ACC112 (cell line): ENCODE measurements around the gene RFX3.

Source experiments
- H2AFZ ChIP-seq: fragments of 200-600 bp; sonication (generic); one replicate; pipeline ENCODE4 v1.6.0; 2017; ENCODE audit warnings: antibody characterized with exemption, low read length; ENCODE audit not compliant: unreplicated experiment
- H3K27ac ChIP-seq: fragments of 200-600 bp; sonication (generic); 2 replicates; pipeline ENCODE4 v1.5.1; 2014; ENCODE audit warnings: low read depth, mild to moderate bottlenecking, antibody characterized with exemption, low read length, moderate library complexity
- H3K27me3 ChIP-seq: fragments of 200-600 bp; sonication (generic); 2 replicates; pipeline ENCODE4 v1.6.1; 2014; ENCODE audit warnings: mild to moderate bottlenecking, antibody characterized with exemption, low read length, moderate library complexity, mixed read lengths; ENCODE audit not compliant: insufficient read depth
- H3K36me3 ChIP-seq: fragments of 200-600 bp; sonication (generic); 2 replicates; pipeline ENCODE4 v1.6.1; 2016; ENCODE audit warnings: mild to moderate bottlenecking, antibody characterized with exemption, low read length, moderate library complexity, mixed read lengths; ENCODE audit not compliant: insufficient read depth
- H3K4me1 ChIP-seq: fragments of 200-600 bp; sonication (generic); one replicate; pipeline ENCODE4 v1.6.1; 2016; ENCODE audit warnings: low read length, mixed read lengths; ENCODE audit not compliant: insufficient read depth, unreplicated experiment, control insufficient read depth
- H3K4me3 ChIP-seq: fragments of 200-600 bp; sonication (generic); 2 replicates; pipeline ENCODE4 v1.5.1; 2014; ENCODE audit warnings: mild to moderate bottlenecking, low read depth, low read length
- H3K79me2 ChIP-seq: fragments of 200-600 bp; sonication (generic); one replicate; pipeline ENCODE4 v1.6.0; 2016; ENCODE audit warnings: low read length; ENCODE audit not compliant: control insufficient read depth, unreplicated experiment, insufficient read depth

The RFX3 gene

GRCh38 chr9:3256571-3257330 is 269.1 kb downstream of the RFX3 start:
- peaks cover 3% of the 10 kb centered on the region for H3K4me1 ChIP-seq
- no peaks in the 10 kb centered on the region for H3K36me3 ChIP-seq
- no peaks in the 10 kb centered on the region for H3K79me2 ChIP-seq

GRCh38 chr9:3251309-3251708 is 274.5 kb downstream of the RFX3 start:
- Histone ChIP-seq H2AFZ (no peak overlapping the region), H3K36me3 (no peaks in the 10 kb centered on the region), H3K27me3 (no peaks in the 10 kb centered on the region), H3K27ac (no peak overlapping the region), H3K79me2 (no peaks in the 10 kb centered on the region), H3K4me3 (no peak overlapping the region), H3K4me1 (no peaks in the 10 kb centered on the region)

More at GRCh38 chr9:3256571-3257330, 269.1 kb downstream of the RFX3 start:
- Histone ChIP-seq H2AFZ (no peak overlapping the region), H3K4me3 (no peak overlapping the region), H3K27ac (no peak overlapping the region), H3K27me3 (no peaks in the 10 kb centered on the region)

- no peaks in the 10 kb centered on the region for H3K4me1 ChIP-seq
- H3K4me3 ChIP-seq: no peak overlapping the region
- no peak overlapping the region for H2AFZ ChIP-seq
- no peaks in the 10 kb centered on the region for H3K79me2 ChIP-seq
- no peaks in the 10 kb centered on the region for H3K27me3 ChIP-seq
- no peaks in the 10 kb centered on the region for H3K36me3 ChIP-seq
- H3K27ac ChIP-seq: no peak overlapping the region
Measured at GRCh38 chr9:3250741-3251140, 275.1 kb downstream of the RFX3 start.

GRCh38 chr9:3247211-3247610 is 278.6 kb downstream of the RFX3 start:
- no peak overlapping the region for H2AFZ ChIP-seq
- no peaks in the 10 kb centered on the region for H3K4me1 ChIP-seq
- no peaks in the 10 kb centered on the region for H3K36me3 ChIP-seq
- H3K79me2 ChIP-seq: no peaks in the 10 kb centered on the region
- no peaks in the 10 kb centered on the region for H3K27me3 ChIP-seq
- H3K4me3 ChIP-seq: no peak overlapping the region
- H3K27ac ChIP-seq: no peak overlapping the region

- H3K27ac ChIP-seq: no peak overlapping the region
- H2AFZ ChIP-seq: no peak overlapping the region
- H3K4me1 ChIP-seq: no peaks in the 10 kb centered on the region
- no peaks in the 10 kb centered on the region for H3K79me2 ChIP-seq
- no peak overlapping the region for H3K4me3 ChIP-seq
- H3K36me3 ChIP-seq: no peaks in the 10 kb centered on the region
- H3K27me3 ChIP-seq: no peaks in the 10 kb centered on the region
Measured at GRCh38 chr9:3246241-3246640, 279.6 kb downstream of the RFX3 start.

GRCh38 chr9:3244963-3245653 is 280.7 kb downstream of the RFX3 start:
- H2AFZ ChIP-seq: no peak overlapping the region
- H3K4me1 ChIP-seq: no peaks in the 10 kb centered on the region
- H3K27ac ChIP-seq: no peak overlapping the region
- no peaks in the 10 kb centered on the region for H3K79me2 ChIP-seq
- no peaks in the 10 kb centered on the region for H3K36me3 ChIP-seq
- no peaks in the 10 kb centered on the region for H3K27me3 ChIP-seq
- H3K4me3 ChIP-seq: no peak overlapping the region

GRCh38 chr9:3243683-3244082 is 282.1 kb downstream of the RFX3 start:
- H3K4me1 ChIP-seq: no peaks in the 10 kb centered on the region
- no peak overlapping the region for H3K27ac ChIP-seq
- no peaks in the 10 kb centered on the region for H3K79me2 ChIP-seq
- H3K36me3 ChIP-seq: no peaks in the 10 kb centered on the region
- no peak overlapping the region for H2AFZ ChIP-seq
- no peaks in the 10 kb centered on the region for H3K27me3 ChIP-seq
- no peak overlapping the region for H3K4me3 ChIP-seq

GRCh38 chr9:3241290-3241689 is 284.5 kb downstream of the RFX3 start:
- Histone ChIP-seq H3K79me2 (no peaks in the 10 kb centered on the region), H2AFZ (no peak overlapping the region), H3K4me1 (no peaks in the 10 kb centered on the region), H3K27ac (no peak overlapping the region), H3K4me3 (no peak overlapping the region), H3K27me3 (no peaks in the 10 kb centered on the region), H3K36me3 (no peaks in the 10 kb centered on the region)

GRCh38 chr9:3240656-3241268 is 285.0 kb downstream of the RFX3 start:
- H3K36me3 ChIP-seq: no peaks in the 10 kb centered on the region
- H3K79me2 ChIP-seq: no peaks in the 10 kb centered on the region
- H3K4me3 ChIP-seq: no peak overlapping the region
- no peaks in the 10 kb centered on the region for H3K4me1 ChIP-seq
- H3K27me3 ChIP-seq: no peaks in the 10 kb centered on the region
- H2AFZ ChIP-seq: no peak overlapping the region
- no peak overlapping the region for H3K27ac ChIP-seq

GRCh38 chr9:3239240-3239639 is 286.6 kb downstream of the RFX3 start:
- H3K27me3 ChIP-seq: no peaks in the 10 kb centered on the region
- H3K79me2 ChIP-seq: no peaks in the 10 kb centered on the region
- no peaks in the 10 kb centered on the region for H3K36me3 ChIP-seq
- no peak overlapping the region for H3K4me3 ChIP-seq
- H3K4me1 ChIP-seq: no peaks in the 10 kb centered on the region
- H3K27ac ChIP-seq: no peak overlapping the region
- H2AFZ ChIP-seq: no peak overlapping the region

- H3K4me1 ChIP-seq: no peaks in the 10 kb centered on the region
- H3K79me2 ChIP-seq: no peaks in the 10 kb centered on the region
- no peaks in the 10 kb centered on the region for H3K36me3 ChIP-seq
- H3K27ac ChIP-seq: no peak overlapping the region
- H3K27me3 ChIP-seq: no peaks in the 10 kb centered on the region
- H3K4me3 ChIP-seq: no peak overlapping the region
- H2AFZ ChIP-seq: no peak overlapping the region
Measured at GRCh38 chr9:3238236-3238635, 287.6 kb downstream of the RFX3 start.
